Neuron (in vitro differentiated cells): ENCODE results near the gene KRTAP5-3.

Experiments
- H2AFZ ChIP-seq: one replicate; pipeline ENCODE4 v1.6.1; 2013; ENCODE audit warnings: low read depth, mild to moderate bottlenecking, inconsistent platforms, low read length, moderate library complexity
- H3K27me3 ChIP-seq: one replicate; pipeline ENCODE4 v1.6.1; 2013; ENCODE audit warnings: low read length; ENCODE audit not compliant: insufficient read depth
- H3K36me3 ChIP-seq: one replicate; pipeline ENCODE4 v1.6.1; 2013; ENCODE audit warnings: low read length; ENCODE audit not compliant: insufficient read depth
- H3K4me1 ChIP-seq: one replicate; pipeline ENCODE4 v1.6.1; 2013; ENCODE audit warnings: low read length; ENCODE audit not compliant: insufficient read depth
- H3K4me3 ChIP-seq: 2 replicates; pipeline ENCODE4 v1.5.1; 2013; ENCODE audit warnings: mild to moderate bottlenecking, low read length, moderate library complexity
- H3K9me3 ChIP-seq: one replicate; pipeline ENCODE4 v1.6.1; 2013; ENCODE audit warnings: low read length

Gene KRTAP5-3

GRCh38 chr11:1567052-1567720 is 41.1 kb downstream of the KRTAP5-3 start:
- no peak overlapping the region for H3K4me3 ChIP-seq
- H3K36me3 ChIP-seq: no peaks in the 10 kb centered on the region
- peaks cover 42% of the 10 kb centered on the region for H3K4me1 ChIP-seq
- H3K9me3 ChIP-seq: no peaks in the 10 kb centered on the region
- no peak overlapping the region for H2AFZ ChIP-seq
- peaks cover 60% of the 10 kb centered on the region for H3K27me3 ChIP-seq

GRCh38 chr11:1566381-1567051 is 41.7 kb downstream of the KRTAP5-3 start:
- Histone ChIP-seq H3K36me3 (no peaks in the 10 kb centered on the region), H3K9me3 (no peaks in the 10 kb centered on the region), H3K27me3 (peaks cover 63% of the 10 kb centered on the region), H3K4me1 (peaks cover 42% of the 10 kb centered on the region), H3K4me3 (no peak overlapping the region), H2AFZ (no peak overlapping the region)

GRCh38 chr11:1565904-1566247 is 42.4 kb downstream of the KRTAP5-3 start:
- no peaks in the 10 kb centered on the region for H3K9me3 ChIP-seq
- peaks cover 62% of the 10 kb centered on the region for H3K27me3 ChIP-seq
- no peaks in the 10 kb centered on the region for H3K36me3 ChIP-seq
- H3K4me1 ChIP-seq: peaks cover 39% of the 10 kb centered on the region
- no peak overlapping the region for H3K4me3 ChIP-seq
- H2AFZ ChIP-seq: no peak overlapping the region

- H2AFZ ChIP-seq: no peak overlapping the region
- no peaks in the 10 kb centered on the region for H3K9me3 ChIP-seq
- H3K4me1 ChIP-seq: peaks cover 35% of the 10 kb centered on the region
- H3K27me3 ChIP-seq: peaks cover 63% of the 10 kb centered on the region
- no peaks in the 10 kb centered on the region for H3K36me3 ChIP-seq
- no peak overlapping the region for H3K4me3 ChIP-seq
Measured at GRCh38 chr11:1565173-1565903, 42.9 kb downstream of the KRTAP5-3 start.

- peaks cover 31% of the 10 kb centered on the region for H3K4me1 ChIP-seq
- H3K36me3 ChIP-seq: no peaks in the 10 kb centered on the region
- H2AFZ ChIP-seq: no peak overlapping the region
- no peak overlapping the region for H3K4me3 ChIP-seq
- H3K9me3 ChIP-seq: no peaks in the 10 kb centered on the region
- H3K27me3 ChIP-seq: peaks cover 60% of the 10 kb centered on the region
Measured at GRCh38 chr11:1564535-1565172, 43.6 kb downstream of the KRTAP5-3 start.

- Histone ChIP-seq H3K4me3 (no peak overlapping the region), H3K9me3 (no peaks in the 10 kb centered on the region), H3K36me3 (no peaks in the 10 kb centered on the region), H3K4me1 (peaks cover 29% of the 10 kb centered on the region), H2AFZ (no peak overlapping the region), H3K27me3 (peaks cover 59% of the 10 kb centered on the region)
Measured at GRCh38 chr11:1563697-1564534, 44.3 kb downstream of the KRTAP5-3 start.

- Histone ChIP-seq H2AFZ (no peak overlapping the region), H3K36me3 (no peaks in the 10 kb centered on the region), H3K9me3 (no peaks in the 10 kb centered on the region), H3K4me1 (peaks cover 22% of the 10 kb centered on the region), H3K4me3 (no peak overlapping the region), H3K27me3 (peaks cover 59% of the 10 kb centered on the region)
Measured at GRCh38 chr11:1563149-1563638, 45.1 kb downstream of the KRTAP5-3 start.

GRCh38 chr11:1562469-1563148 is 45.7 kb downstream of the KRTAP5-3 start:
- Histone ChIP-seq H3K9me3 (no peaks in the 10 kb centered on the region), H2AFZ (no peak overlapping the region), H3K4me1 (peaks cover 16% of the 10 kb centered on the region), H3K4me3 (no peak overlapping the region), H3K36me3 (no peaks in the 10 kb centered on the region), H3K27me3 (peaks cover 62% of the 10 kb centered on the region)

GRCh38 chr11:1561955-1562354 is 46.3 kb downstream of the KRTAP5-3 start:
- H3K4me3 ChIP-seq: no peak overlapping the region
- H3K27me3 ChIP-seq: peaks cover 57% of the 10 kb centered on the region
- H3K9me3 ChIP-seq: no peaks in the 10 kb centered on the region
- no peaks in the 10 kb centered on the region for H3K36me3 ChIP-seq
- peaks cover 12% of the 10 kb centered on the region for H3K4me1 ChIP-seq
- no peak overlapping the region for H2AFZ ChIP-seq

- Histone ChIP-seq H3K4me3 (no peak overlapping the region), H2AFZ (no peak overlapping the region), H3K36me3 (no peaks in the 10 kb centered on the region), H3K4me1 (peaks cover 12% of the 10 kb centered on the region), H3K9me3 (no peaks in the 10 kb centered on the region), H3K27me3 (peaks cover 52% of the 10 kb centered on the region)
Measured at GRCh38 chr11:1561266-1561665, 47.0 kb downstream of the KRTAP5-3 start.

- Histone ChIP-seq H3K9me3 (no peaks in the 10 kb centered on the region), H3K4me3 (no peak overlapping the region), H3K27me3 (peaks cover 48% of the 10 kb centered on the region), H2AFZ (no peak overlapping the region), H3K36me3 (no peaks in the 10 kb centered on the region), H3K4me1 (peaks cover 12% of the 10 kb centered on the region)
Measured at GRCh38 chr11:1560649-1561251, 47.5 kb downstream of the KRTAP5-3 start.
